HL-60 (cell line): ENCODE measurements around the gene GAB2.

Experiments used
- DNase-seq, 2 experiments: peaks; one replicate each; pipeline ENCODE4 v3.0.0-alpha.2; 2010 to 2020; ENCODE audit warnings: low read depth in 1 of 2, low spot score in 1 of 2
- H3K27ac ChIP-seq: fragments of 250-450 bp; sonication (Bioruptor Pico); replicated peaks from 2 replicates; pipeline ENCODE4 v1.5.1; 2020; ENCODE audit warnings: mild to moderate bottlenecking, moderate library complexity
- H3K27me3 ChIP-seq: fragments of 250-450 bp; sonication (Bioruptor Pico); 2 replicates; pipeline ENCODE4 v1.5.1; 2021; ENCODE audit warnings: mild to moderate bottlenecking, moderate library complexity; ENCODE audit not compliant: insufficient read depth, poor library complexity, severe bottlenecking
- H3K4me3 ChIP-seq: replicated peaks from 2 replicates; pipeline ENCODE4 v1.5.1; 2011; ENCODE audit warnings: mild to moderate bottlenecking, control low read depth, low read length; ENCODE audit not compliant: insufficient read depth
- GABPA ChIP-seq: IDR thresholded peaks from 2 replicates; pipeline ENCODE4 v1.6.1; 2012; ENCODE audit warnings: low read depth
- POLR2AphosphoS5 ChIP-seq: IDR thresholded peaks from 2 replicates; pipeline ENCODE4 v1.6.1; 2012; ENCODE audit warnings: low read depth
- SPI1 ChIP-seq: IDR thresholded peaks from 2 replicates; pipeline ENCODE4 v1.6.1; 2012; ENCODE audit warnings: low read depth, mild to moderate bottlenecking, borderline replicate concordance
- TF ChIP-seq, protein P1 (sequence below): IDR thresholded peaks from 2 replicates; pipeline ENCODE4 v1.6.1; 2012; ENCODE audit warnings: low read depth; ENCODE audit not compliant: insufficient replicate concordance
- TF ChIP-seq, protein P2 (sequence below): IDR thresholded peaks from one replicate; pipeline ENCODE4 v1.5.1; 2011; ENCODE audit warnings: low read length, control low read depth, inconsistent platforms; ENCODE audit not compliant: insufficient read depth

The GAB2 gene

DNA sequence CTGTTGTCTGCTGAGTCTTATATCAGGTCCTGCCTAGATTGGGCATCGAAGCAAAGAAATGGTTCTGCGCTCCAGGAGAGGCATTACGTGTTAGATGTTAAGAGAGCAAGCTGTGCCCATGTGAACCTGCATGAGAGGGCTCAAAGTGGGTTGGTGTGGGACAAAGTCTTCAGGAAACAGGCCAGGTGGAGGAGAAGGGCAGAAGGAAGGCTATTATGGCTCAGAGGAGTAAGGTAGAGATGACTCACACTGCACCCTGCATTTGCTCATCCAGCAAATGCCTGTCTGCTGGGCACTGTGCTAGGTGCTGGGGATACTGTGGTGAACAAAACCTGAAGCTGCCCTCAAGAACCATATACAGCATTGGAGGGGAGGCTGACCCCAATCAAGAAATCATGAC, 223.1 kb downstream of the GAB2 start:
- no peak overlapping the region for H3K27ac ChIP-seq
- no peak for DNase-seq
- no peaks in the 10 kb centered on the region for H3K27me3 ChIP-seq
- H3K4me3 ChIP-seq = no peak overlapping the region
- TF ChIP-seq, protein P1, sequence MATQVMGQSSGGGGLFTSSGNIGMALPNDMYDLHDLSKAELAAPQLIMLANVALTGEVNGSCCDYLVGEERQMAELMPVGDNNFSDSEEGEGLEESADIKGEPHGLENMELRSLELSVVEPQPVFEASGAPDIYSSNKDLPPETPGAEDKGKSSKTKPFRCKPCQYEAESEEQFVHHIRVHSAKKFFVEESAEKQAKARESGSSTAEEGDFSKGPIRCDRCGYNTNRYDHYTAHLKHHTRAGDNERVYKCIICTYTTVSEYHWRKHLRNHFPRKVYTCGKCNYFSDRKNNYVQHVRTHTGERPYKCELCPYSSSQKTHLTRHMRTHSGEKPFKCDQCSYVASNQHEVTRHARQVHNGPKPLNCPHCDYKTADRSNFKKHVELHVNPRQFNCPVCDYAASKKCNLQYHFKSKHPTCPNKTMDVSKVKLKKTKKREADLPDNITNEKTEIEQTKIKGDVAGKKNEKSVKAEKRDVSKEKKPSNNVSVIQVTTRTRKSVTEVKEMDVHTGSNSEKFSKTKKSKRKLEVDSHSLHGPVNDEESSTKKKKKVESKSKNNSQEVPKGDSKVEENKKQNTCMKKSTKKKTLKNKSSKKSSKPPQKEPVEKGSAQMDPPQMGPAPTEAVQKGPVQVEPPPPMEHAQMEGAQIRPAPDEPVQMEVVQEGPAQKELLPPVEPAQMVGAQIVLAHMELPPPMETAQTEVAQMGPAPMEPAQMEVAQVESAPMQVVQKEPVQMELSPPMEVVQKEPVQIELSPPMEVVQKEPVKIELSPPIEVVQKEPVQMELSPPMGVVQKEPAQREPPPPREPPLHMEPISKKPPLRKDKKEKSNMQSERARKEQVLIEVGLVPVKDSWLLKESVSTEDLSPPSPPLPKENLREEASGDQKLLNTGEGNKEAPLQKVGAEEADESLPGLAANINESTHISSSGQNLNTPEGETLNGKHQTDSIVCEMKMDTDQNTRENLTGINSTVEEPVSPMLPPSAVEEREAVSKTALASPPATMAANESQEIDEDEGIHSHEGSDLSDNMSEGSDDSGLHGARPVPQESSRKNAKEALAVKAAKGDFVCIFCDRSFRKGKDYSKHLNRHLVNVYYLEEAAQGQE = no peak
- TF ChIP-seq SPI1 (no peak), POLR2AphosphoS5 (no peak), GABPA (no peak)
- TF ChIP-seq, protein P2, sequence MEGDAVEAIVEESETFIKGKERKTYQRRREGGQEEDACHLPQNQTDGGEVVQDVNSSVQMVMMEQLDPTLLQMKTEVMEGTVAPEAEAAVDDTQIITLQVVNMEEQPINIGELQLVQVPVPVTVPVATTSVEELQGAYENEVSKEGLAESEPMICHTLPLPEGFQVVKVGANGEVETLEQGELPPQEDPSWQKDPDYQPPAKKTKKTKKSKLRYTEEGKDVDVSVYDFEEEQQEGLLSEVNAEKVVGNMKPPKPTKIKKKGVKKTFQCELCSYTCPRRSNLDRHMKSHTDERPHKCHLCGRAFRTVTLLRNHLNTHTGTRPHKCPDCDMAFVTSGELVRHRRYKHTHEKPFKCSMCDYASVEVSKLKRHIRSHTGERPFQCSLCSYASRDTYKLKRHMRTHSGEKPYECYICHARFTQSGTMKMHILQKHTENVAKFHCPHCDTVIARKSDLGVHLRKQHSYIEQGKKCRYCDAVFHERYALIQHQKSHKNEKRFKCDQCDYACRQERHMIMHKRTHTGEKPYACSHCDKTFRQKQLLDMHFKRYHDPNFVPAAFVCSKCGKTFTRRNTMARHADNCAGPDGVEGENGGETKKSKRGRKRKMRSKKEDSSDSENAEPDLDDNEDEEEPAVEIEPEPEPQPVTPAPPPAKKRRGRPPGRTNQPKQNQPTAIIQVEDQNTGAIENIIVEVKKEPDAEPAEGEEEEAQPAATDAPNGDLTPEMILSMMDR = no peak

DNA sequence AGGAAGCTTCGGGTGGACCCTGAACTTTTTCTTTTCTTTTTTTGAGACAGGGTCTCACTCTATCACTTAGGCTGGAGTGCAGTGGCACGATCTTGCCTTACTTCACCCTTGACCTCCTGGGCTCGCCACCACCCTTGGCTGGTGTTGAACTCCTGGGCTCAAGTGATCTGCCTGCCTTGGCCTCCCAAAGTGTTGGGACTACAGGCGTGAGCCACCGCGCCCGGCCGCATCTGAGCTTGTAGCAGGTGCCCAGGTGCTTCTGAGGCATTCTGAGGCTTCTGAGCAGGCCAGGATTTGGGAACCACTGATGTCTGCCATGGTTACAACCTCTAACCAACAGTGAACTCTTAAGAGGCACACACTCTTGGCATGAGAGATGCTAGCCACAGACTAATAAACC, 223.8 kb downstream of the GAB2 start:
- Histone ChIP-seq H3K27ac (no peak overlapping the region), H3K4me3 (no peak overlapping the region), H3K27me3 (no peaks in the 10 kb centered on the region)
- no peak for DNase-seq
- TF ChIP-seq, protein P2 = no peak
- TF ChIP-seq POLR2AphosphoS5 (no peak), SPI1 (no peak), GABPA (no peak)
- TF ChIP-seq, protein P1 = no peak

DNA sequence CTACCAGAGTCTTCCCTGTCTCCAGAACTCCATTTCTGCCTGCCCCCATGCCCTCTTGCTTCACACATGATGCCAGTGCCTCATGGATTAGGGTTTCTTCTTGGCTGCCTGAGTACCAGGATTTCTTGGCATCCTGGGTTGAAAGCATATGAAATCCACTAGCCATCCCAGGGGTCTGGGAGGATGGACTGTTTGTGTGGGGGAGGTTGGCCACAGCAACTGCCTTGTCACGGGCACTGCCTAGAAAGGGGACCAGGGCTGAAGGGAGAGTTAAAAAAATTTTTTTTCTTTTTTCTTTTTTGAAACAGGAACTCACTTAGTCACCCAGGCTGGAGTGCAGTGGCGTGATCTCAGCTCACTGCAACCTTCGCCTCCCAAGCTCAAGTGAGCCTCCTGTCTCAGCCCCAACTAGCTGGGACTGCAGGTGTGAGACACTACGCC, 224.7 kb downstream of the GAB2 start:
- Histone ChIP-seq H3K4me3 (no peak overlapping the region), H3K27me3 (no peaks in the 10 kb centered on the region), H3K27ac (peak overlapping the region; percentile 20; the same call in 1 of the 2 replicates)
- DNase-seq = peak in 1 of 2 experiments; percentile 38
- TF ChIP-seq SPI1 (peak; percentile 38; the same call in 1 of the 2 replicates), POLR2AphosphoS5 (no peak)

DNA sequence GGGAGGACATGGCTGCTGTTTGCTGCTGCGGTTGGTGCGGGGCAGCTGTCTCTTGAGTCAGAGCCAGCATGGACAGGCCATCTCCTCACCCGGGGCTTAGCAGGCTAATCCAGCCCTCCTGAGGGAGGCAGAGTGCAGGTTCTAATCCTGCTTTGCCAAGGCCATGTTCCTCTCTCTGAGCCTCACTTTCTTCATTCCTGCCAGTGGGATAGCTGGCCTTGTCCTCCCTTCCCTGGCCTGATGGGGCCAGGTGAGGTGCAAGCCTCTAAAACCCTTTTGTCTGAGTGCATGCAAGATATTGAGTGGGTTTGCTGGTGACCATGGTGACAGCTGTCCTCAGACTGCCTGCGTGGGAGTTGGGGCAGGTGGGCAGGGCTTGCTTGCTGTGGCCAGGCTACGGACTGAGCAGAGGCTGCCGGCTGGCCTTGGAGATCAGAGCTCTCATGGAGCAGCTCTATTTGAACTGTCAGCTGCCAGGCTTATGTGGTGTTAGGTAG, 225.3 kb downstream of the GAB2 start:
- DNase-seq = no peak
- Histone ChIP-seq H3K27ac (peak overlapping the region; percentile 20; the same call in 1 of the 2 replicates), H3K4me3 (no peak overlapping the region), H3K27me3 (no peaks in the 10 kb centered on the region)
- TF ChIP-seq, protein P1 = no peak
- TF ChIP-seq, protein P2 = no peak
- TF ChIP-seq GABPA = no peak
- no peak for TF ChIP-seq SPI1
- TF ChIP-seq POLR2AphosphoS5 = no peak
